ENCODE results near the gene BPIFA2.

Gene BPIFA2

GRCh38 chr20:33130568-33131061, 37.3 kb upstream of the BPIFA2 start:
- TF ChIP-seq CTCF (IDR thresholded peaks at IDR 0.05; ENCODE audit: low read depth, low read length) (no peak), EZH2phosphoT487 (IDR thresholded peaks at IDR 0.05; ENCODE audit: low read depth) (no peak)
- H3K4me1 ChIP-seq (ENCODE audit: low read length), result no peaks in the 10 kb centered on the region
- H4K20me1 ChIP-seq (ENCODE audit: insufficient read depth, low read length), result no peaks in the 10 kb centered on the region
- H3K4me3 ChIP-seq (ENCODE audit: low read length), result no peak overlapping the region
- no peaks in the 10 kb centered on the region for H3K79me2 ChIP-seq (ENCODE audit: low read length)
- no peak overlapping the region for H3K4me2 ChIP-seq (ENCODE audit: low read length)
- H3K27me3 ChIP-seq (ENCODE audit: low read depth, low read length), result peaks cover 32% of the 10 kb centered on the region
- H3K9me3 ChIP-seq (ENCODE audit: insufficient read depth, low read length), result no peaks in the 10 kb centered on the region
- H2AFZ ChIP-seq (ENCODE audit: low read depth, low read length), result no peak overlapping the region
- H3K9ac ChIP-seq (ENCODE audit: low read length), result no peak overlapping the region
- no peaks in the 10 kb centered on the region for H3K36me3 ChIP-seq (replicated peaks; ENCODE audit: low read depth, low read length)
- no peak overlapping the region for H3K27ac ChIP-seq (ENCODE audit: low read length)

- H3K27ac ChIP-seq (ENCODE audit: low read length), result no peak overlapping the region
- no peak overlapping the region for H3K4me3 ChIP-seq (ENCODE audit: low read length)
- no peaks in the 10 kb centered on the region for H3K9me3 ChIP-seq (ENCODE audit: insufficient read depth, low read length)
- H3K4me2 ChIP-seq (ENCODE audit: low read length), result no peak overlapping the region
- no peak overlapping the region for H2AFZ ChIP-seq (ENCODE audit: low read depth, low read length)
- H3K9ac ChIP-seq (ENCODE audit: low read length), result no peak overlapping the region
- H3K4me1 ChIP-seq (ENCODE audit: low read length), result no peaks in the 10 kb centered on the region
- TF ChIP-seq CTCF (IDR thresholded peaks at IDR 0.05; ENCODE audit: low read depth, low read length) (no peak), EZH2phosphoT487 (IDR thresholded peaks at IDR 0.05; ENCODE audit: low read depth) (no peak)
- H4K20me1 ChIP-seq (ENCODE audit: insufficient read depth, low read length), result no peaks in the 10 kb centered on the region
- H3K36me3 ChIP-seq (replicated peaks; ENCODE audit: low read depth, low read length), result no peaks in the 10 kb centered on the region
- H3K79me2 ChIP-seq (ENCODE audit: low read length), result no peaks in the 10 kb centered on the region
- H3K27me3 ChIP-seq (ENCODE audit: low read depth, low read length), result peaks cover 20% of the 10 kb centered on the region
Observed at GRCh38 chr20:33131949-33132473, 35.9 kb upstream of the BPIFA2 start.

- no peaks in the 10 kb centered on the region for H4K20me1 ChIP-seq (ENCODE audit: insufficient read depth, low read length)
- no peak overlapping the region for H3K27ac ChIP-seq (ENCODE audit: low read length)
- TF ChIP-seq CTCF (IDR thresholded peaks at IDR 0.05; ENCODE audit: low read depth, low read length) (no peak), EZH2phosphoT487 (IDR thresholded peaks at IDR 0.05; ENCODE audit: low read depth) (no peak)
- no peak overlapping the region for H3K4me3 ChIP-seq (ENCODE audit: low read length)
- no peaks in the 10 kb centered on the region for H3K9me3 ChIP-seq (ENCODE audit: insufficient read depth, low read length)
- H3K4me1 ChIP-seq (ENCODE audit: low read length), result no peaks in the 10 kb centered on the region
- H2AFZ ChIP-seq (ENCODE audit: low read depth, low read length), result no peak overlapping the region
- no peak overlapping the region for H3K9ac ChIP-seq (ENCODE audit: low read length)
- H3K36me3 ChIP-seq (replicated peaks; ENCODE audit: low read depth, low read length), result no peaks in the 10 kb centered on the region
- H3K4me2 ChIP-seq (ENCODE audit: low read length), result no peak overlapping the region
- no peaks in the 10 kb centered on the region for H3K79me2 ChIP-seq (ENCODE audit: low read length)
- H3K27me3 ChIP-seq (ENCODE audit: low read depth, low read length), result peaks cover 17% of the 10 kb centered on the region
Observed at GRCh38 chr20:33132513-33133372, 35.2 kb upstream of the BPIFA2 start.

- Histone ChIP-seq H2AFZ (ENCODE audit: low read depth, low read length) (no peak overlapping the region), H3K79me2 (ENCODE audit: low read length) (no peaks in the 10 kb centered on the region), H3K27ac (ENCODE audit: low read length) (no peak overlapping the region), H3K4me3 (ENCODE audit: low read length) (no peak overlapping the region), H3K9ac (ENCODE audit: low read length) (no peak overlapping the region), H3K4me2 (ENCODE audit: low read length) (no peak overlapping the region), H3K27me3 (ENCODE audit: low read depth, low read length) (peaks cover 14% of the 10 kb centered on the region), H3K4me1 (ENCODE audit: low read length) (no peaks in the 10 kb centered on the region), H3K36me3 (replicated peaks; ENCODE audit: low read depth, low read length) (no peaks in the 10 kb centered on the region), H4K20me1 (ENCODE audit: insufficient read depth, low read length) (no peaks in the 10 kb centered on the region), H3K9me3 (ENCODE audit: insufficient read depth, low read length) (no peaks in the 10 kb centered on the region)
- TF ChIP-seq EZH2phosphoT487 (IDR thresholded peaks at IDR 0.05; ENCODE audit: low read depth) (no peak), CTCF (IDR thresholded peaks at IDR 0.05; ENCODE audit: low read depth, low read length) (no peak)
Observed at GRCh38 chr20:33133373-33133941, 34.5 kb upstream of the BPIFA2 start.

Data from OCI-LY3 (cell line).